ENCODE results near the gene MAFG. TPM values are rescaled to one million over a fixed set of nuclear protein-coding genes. Genes with fewer than 3 reads are reported as not detected.

Gene MAFG
- polyA plus RNA-seq, 1 donor from 2014 or later: 11.8 TPM

DNA sequence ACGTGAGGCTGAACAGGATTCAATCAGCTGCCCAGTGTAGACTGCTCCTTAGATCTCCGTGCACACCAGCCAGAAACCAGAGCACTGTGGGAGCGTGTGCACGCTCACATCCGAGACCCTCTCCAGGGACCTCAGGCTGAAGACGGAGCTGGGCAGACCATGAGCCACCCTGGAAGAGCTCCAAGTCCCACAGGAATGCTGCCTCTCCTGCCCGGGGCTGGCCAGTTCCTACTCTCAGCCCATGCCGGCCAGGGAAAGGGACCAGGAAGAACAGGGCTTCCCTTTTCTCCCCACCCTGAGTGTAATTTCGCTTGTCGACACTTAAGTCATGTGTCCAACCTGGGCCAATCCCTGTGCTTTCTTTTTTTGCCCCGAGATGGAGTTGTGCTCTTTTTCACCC is 43.0 kb downstream of the MAFG start:
- Histone ChIP-seq H3K9me3 (ENCODE audit: low read length) (no peaks in the 10 kb centered on the region), H2AFZ (ENCODE audit: low read depth, low read length) (no peak overlapping the region), H3F3A (ENCODE audit: insufficient read depth, low read length, poor library complexity, severe bottlenecking) (no peaks in the 10 kb centered on the region), H3K4me2 (ENCODE audit: low read length) (no peak overlapping the region), H3K4me3 (ENCODE audit: low read length) (no peak overlapping the region), H3K9ac (ENCODE audit: low read length) (no peak overlapping the region), H3K27ac (ENCODE audit: low read length) (no peak overlapping the region), H3K79me2 (replicated peaks; ENCODE audit: insufficient read depth, low read length) (no peaks in the 10 kb centered on the region), H4K20me1 (ENCODE audit: insufficient read depth) (no peaks in the 10 kb centered on the region), H3K27me3 (ENCODE audit: insufficient read depth, low read depth, low read length) (no peaks in the 10 kb centered on the region), H3K9me2 (ENCODE audit: insufficient read depth, low read length) (no peaks in the 10 kb centered on the region), H3K36me3 (ENCODE audit: insufficient read depth, low read length) (no peaks in the 10 kb centered on the region)
- TF ChIP-seq TAF1 (IDR thresholded peaks at IDR 0.05; ENCODE audit: low read depth) (no peak), MXI1 (conservative IDR thresholded peaks at IDR 0.05; ENCODE audit: poor library complexity, severe bottlenecking) (no peak), EP300 (conservative IDR thresholded peaks at IDR 0.05; ENCODE audit: poor library complexity, severe bottlenecking) (no peak), EZH2 (IDR thresholded peaks at IDR 0.05; ENCODE audit: borderline replicate concordance, insufficient read depth, low read length, poor library complexity, severe bottlenecking) (no peak), REST (IDR thresholded peaks at IDR 0.05; ENCODE audit: borderline replicate concordance) (no peak), RAD21 (conservative IDR thresholded peaks at IDR 0.05) (no peak), SMC3 (conservative IDR thresholded peaks at IDR 0.05; ENCODE audit: poor library complexity) (no peak), POLR2AphosphoS5 (IDR thresholded peaks at IDR 0.05) (no peak)
- TF ChIP-seq, protein P1, sequence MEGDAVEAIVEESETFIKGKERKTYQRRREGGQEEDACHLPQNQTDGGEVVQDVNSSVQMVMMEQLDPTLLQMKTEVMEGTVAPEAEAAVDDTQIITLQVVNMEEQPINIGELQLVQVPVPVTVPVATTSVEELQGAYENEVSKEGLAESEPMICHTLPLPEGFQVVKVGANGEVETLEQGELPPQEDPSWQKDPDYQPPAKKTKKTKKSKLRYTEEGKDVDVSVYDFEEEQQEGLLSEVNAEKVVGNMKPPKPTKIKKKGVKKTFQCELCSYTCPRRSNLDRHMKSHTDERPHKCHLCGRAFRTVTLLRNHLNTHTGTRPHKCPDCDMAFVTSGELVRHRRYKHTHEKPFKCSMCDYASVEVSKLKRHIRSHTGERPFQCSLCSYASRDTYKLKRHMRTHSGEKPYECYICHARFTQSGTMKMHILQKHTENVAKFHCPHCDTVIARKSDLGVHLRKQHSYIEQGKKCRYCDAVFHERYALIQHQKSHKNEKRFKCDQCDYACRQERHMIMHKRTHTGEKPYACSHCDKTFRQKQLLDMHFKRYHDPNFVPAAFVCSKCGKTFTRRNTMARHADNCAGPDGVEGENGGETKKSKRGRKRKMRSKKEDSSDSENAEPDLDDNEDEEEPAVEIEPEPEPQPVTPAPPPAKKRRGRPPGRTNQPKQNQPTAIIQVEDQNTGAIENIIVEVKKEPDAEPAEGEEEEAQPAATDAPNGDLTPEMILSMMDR (IDR thresholded peaks at IDR 0.05; ENCODE audit: poor library complexity, severe bottlenecking): no peak

GRCh38 chr17:81879121-81879520 is 48.4 kb downstream of the MAFG start:
- Histone ChIP-seq H3F3A (ENCODE audit: insufficient read depth, low read length, poor library complexity, severe bottlenecking) (no peaks in the 10 kb centered on the region), H3K9me2 (ENCODE audit: insufficient read depth, low read length) (no peaks in the 10 kb centered on the region), H3K27ac (ENCODE audit: low read length) (no peak overlapping the region), H3K27me3 (ENCODE audit: insufficient read depth, low read depth, low read length) (no peaks in the 10 kb centered on the region), H3K9ac (ENCODE audit: low read length) (no peak overlapping the region), H3K4me2 (ENCODE audit: low read length) (no peak overlapping the region), H2AFZ (ENCODE audit: low read depth, low read length) (no peak overlapping the region), H3K9me3 (ENCODE audit: low read length) (no peaks in the 10 kb centered on the region), H3K4me3 (ENCODE audit: low read length) (no peak overlapping the region), H4K20me1 (ENCODE audit: insufficient read depth) (no peaks in the 10 kb centered on the region), H3K36me3 (ENCODE audit: insufficient read depth, low read length) (no peaks in the 10 kb centered on the region), H3K79me2 (replicated peaks; ENCODE audit: insufficient read depth, low read length) (no peaks in the 10 kb centered on the region)
- TF ChIP-seq RAD21 (conservative IDR thresholded peaks at IDR 0.05) (no peak), MXI1 (conservative IDR thresholded peaks at IDR 0.05; ENCODE audit: poor library complexity, severe bottlenecking) (no peak), SMC3 (conservative IDR thresholded peaks at IDR 0.05; ENCODE audit: poor library complexity) (no peak), REST (IDR thresholded peaks at IDR 0.05; ENCODE audit: borderline replicate concordance) (no peak), EP300 (conservative IDR thresholded peaks at IDR 0.05; ENCODE audit: poor library complexity, severe bottlenecking) (no peak), TAF1 (IDR thresholded peaks at IDR 0.05; ENCODE audit: low read depth) (no peak), EZH2 (IDR thresholded peaks at IDR 0.05; ENCODE audit: borderline replicate concordance, insufficient read depth, low read length, poor library complexity, severe bottlenecking) (no peak), POLR2AphosphoS5 (IDR thresholded peaks at IDR 0.05) (no peak)
- TF ChIP-seq, protein P1 (IDR thresholded peaks at IDR 0.05; ENCODE audit: poor library complexity, severe bottlenecking): no peak
